MM.1S (cell line): Measurements from ENCODE around the gene CTNNA2.

ENCODE experiments used
- EZH2 ChIP-seq: fragments of 300-600 bp; sonication (generic); optimal IDR thresholded peaks from 2 replicates; pipeline ENCODE3; 2017; ENCODE audit warnings: low read depth, mild to moderate bottlenecking, antibody characterized with exemption, low read length, mixed read lengths
- EZH2phosphoT487 ChIP-seq: fragments of 300-600 bp; sonication (generic); IDR thresholded peaks from 2 replicates; pipeline ENCODE4 v1.6.1; 2018; ENCODE audit warnings: antibody characterized with exemption, low read length
- TF ChIP-seq, protein P1 (sequence below): fragments of 300-600 bp; sonication (generic); IDR thresholded peaks from 2 replicates; pipeline ENCODE4 v1.5.1; 2016; ENCODE audit warnings: antibody characterized with exemption, low read length, mixed read lengths

DNA sequence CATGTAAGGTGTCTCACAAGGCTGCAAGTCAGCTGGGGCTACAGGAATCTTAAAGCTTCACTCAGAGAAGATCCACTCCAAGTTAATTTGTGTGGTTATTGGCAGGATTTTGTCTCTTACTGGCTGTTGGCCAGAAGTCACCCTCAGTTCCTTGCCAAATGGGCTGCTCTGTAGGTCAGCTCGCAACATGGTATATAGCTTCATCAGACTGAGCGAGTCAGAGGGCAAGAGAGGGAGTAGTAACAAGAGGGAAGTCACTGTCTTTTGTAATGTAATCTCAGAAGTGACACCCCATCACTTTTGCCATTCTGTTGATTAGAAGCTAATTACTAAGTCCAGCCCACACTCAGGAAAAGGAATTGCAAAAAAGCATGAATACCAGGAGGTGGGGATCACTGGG is 672.2 kb downstream of the CTNNA2 start:
- TF ChIP-seq, protein P1, sequence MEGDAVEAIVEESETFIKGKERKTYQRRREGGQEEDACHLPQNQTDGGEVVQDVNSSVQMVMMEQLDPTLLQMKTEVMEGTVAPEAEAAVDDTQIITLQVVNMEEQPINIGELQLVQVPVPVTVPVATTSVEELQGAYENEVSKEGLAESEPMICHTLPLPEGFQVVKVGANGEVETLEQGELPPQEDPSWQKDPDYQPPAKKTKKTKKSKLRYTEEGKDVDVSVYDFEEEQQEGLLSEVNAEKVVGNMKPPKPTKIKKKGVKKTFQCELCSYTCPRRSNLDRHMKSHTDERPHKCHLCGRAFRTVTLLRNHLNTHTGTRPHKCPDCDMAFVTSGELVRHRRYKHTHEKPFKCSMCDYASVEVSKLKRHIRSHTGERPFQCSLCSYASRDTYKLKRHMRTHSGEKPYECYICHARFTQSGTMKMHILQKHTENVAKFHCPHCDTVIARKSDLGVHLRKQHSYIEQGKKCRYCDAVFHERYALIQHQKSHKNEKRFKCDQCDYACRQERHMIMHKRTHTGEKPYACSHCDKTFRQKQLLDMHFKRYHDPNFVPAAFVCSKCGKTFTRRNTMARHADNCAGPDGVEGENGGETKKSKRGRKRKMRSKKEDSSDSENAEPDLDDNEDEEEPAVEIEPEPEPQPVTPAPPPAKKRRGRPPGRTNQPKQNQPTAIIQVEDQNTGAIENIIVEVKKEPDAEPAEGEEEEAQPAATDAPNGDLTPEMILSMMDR, result no peak
- TF ChIP-seq EZH2phosphoT487 (no peak), EZH2 (no peak)
